Erythroblast (primary cell): ENCODE data around the gene TACR1.

Experiments used
- GATA1 ChIP-seq: IDR thresholded peaks from 2 replicates; pipeline ENCODE4 v1.6.1; 2011; ENCODE audit warnings: low read depth, mild to moderate bottlenecking, control low read depth, low read length, moderate library complexity
- POLR2A ChIP-seq: IDR thresholded peaks from 2 replicates; pipeline ENCODE4 v1.6.1; 2011; ENCODE audit warnings: mild to moderate bottlenecking, low read length

DNA sequence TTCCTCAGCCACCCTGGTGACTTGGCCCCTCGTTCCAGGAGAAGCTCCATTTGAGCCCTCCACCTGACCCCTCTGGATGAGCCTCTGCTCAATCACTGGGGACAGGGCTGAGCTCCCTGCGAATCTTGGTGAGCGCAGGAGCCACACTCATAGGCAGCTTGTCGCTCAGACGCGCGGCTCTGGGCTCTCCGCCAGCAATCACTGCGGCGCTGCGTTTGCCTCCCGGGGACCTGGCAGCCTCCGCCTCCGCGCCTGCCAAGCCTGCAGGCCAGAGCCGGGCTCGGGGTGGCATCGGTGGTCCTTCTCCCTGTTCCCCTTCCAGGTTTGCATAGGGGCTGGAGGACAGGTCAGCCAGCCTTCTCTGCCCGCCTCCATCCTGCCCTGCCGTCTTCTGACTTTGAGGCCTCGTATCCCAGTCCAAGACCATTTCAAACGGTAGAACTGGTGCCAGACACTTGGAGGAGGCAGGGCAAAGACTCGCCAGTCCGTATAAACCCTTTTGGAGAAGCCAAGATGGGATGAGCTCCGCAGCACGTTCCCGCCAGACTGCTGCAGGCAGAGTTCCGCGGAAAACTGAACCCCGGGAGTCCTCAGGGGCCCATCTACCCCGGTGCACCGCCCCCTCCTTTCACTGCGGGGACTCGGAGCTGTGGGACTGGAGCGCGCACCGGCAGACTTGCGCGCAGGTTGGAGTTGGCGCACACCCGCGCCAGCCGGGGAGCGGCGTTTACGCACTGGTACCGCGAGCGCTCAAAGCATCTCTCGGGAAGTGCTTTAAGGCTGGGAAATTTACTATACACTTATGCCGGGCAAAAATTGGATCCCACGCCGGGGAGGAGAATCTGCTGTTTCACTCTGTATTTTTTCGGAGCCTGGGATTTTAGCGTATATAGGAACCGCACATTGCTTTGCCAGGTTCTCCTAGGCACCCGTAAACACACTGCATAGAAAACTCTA is 1.1 kb upstream of the TACR1 start:
- TF ChIP-seq POLR2A (no peak), GATA1 (no peak)
